ENCODE measurements around the gene GPR75.

GRCh38 chr2:53820048-53820447 is 39.7 kb downstream of the GPR75 start:
- no peak for TF ChIP-seq CTCF (IDR thresholded peaks at IDR 0.05)
- TF ChIP-seq ZFX (IDR thresholded peaks at IDR 0.05; ENCODE audit: borderline replicate concordance): no peak
